Measurements from ENCODE around the gene HLCS.

The HLCS gene

DNA sequence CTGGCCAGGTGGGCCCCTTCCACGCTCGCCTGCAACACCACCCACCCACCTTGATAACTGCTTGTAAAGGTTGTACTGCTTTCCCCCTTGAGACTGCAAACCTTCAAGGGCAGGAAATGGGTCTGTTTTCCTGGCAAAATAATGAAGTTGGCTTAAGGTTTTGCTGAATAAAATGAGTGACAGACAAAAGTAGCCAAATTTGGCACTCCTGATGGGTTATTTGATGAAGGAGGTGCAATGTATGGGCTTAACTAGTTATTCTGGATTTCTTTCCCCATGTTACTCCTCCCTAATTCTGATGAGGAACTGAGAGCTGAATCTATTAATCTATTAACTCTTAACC, 14.6 kb upstream of the HLCS start:
- in situ Hi-C loops (cut with MboI; ENCODE audit: low pct_unique_long_range_greater_than_20kb, low sequenced_read_pairs, unreplicated experiment) = no loop called here
- DNase-seq (ENCODE audit: low spot score) = no peak
- TF ChIP-seq CTCF (IDR thresholded peaks at IDR 0.05; ENCODE audit: extremely low read depth, insufficient read depth, missing control alignments) = no peak

DNA sequence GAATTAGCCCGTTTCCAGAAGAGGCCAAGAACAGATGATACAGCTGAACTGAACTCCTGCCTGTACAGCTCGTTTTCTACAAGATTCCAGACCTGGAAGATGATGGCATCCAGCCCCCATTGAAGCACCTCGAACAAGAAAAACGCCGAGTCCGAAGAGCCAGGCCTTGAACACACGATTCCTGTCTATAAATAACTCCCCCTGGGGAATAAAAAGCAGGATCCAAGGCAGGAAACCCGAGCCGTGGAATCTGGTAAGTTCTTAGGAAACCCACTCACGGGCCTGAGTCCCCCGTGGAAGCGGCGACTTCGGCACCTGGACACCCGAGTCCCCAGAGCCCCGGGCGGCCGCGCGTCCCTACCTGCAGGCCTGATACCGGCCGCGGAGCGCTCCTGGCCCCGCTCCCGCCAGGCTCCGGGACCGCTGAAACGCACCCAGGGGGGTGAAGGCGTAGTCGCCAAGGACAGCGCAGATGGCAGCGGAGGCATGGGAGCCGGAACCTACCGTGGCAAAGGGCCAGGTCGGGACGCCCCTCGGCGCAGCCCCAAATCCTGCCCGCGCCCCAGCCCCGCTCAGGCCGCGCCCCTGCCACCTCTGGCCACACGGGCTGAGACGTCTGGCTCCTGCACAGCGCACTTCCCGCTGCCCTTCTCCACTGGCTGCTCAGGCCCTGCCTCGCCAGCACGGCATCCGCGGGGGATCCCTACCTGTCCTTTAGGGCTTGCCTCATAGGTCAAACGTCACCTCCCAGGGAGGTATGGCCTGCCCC, 14.0 kb upstream of the HLCS start:
- DNase-seq (ENCODE audit: low spot score) = no peak
- TF ChIP-seq CTCF (IDR thresholded peaks at IDR 0.05; ENCODE audit: extremely low read depth, insufficient read depth, missing control alignments) = no peak
- in situ Hi-C loops (cut with MboI; ENCODE audit: low pct_unique_long_range_greater_than_20kb, low sequenced_read_pairs, unreplicated experiment) = no loop called here

- in situ Hi-C loops (cut with MboI; ENCODE audit: low pct_unique_long_range_greater_than_20kb, low sequenced_read_pairs, unreplicated experiment) = loop anchor here (10.0 kb wide), 1 partner anchor 58 kb away; no protein-coding TSS in a partner anchor
Measured at GRCh38 chr21:36976882-36977651, 10.6 kb upstream of the HLCS start.

GRCh38 chr21:36976228-36976861, 9.9 kb upstream of the HLCS start:
- no peak for TF ChIP-seq CTCF (IDR thresholded peaks at IDR 0.05; ENCODE audit: extremely low read depth, insufficient read depth, missing control alignments)
- DNase-seq (ENCODE audit: low spot score) = no peak
- in situ Hi-C loops (cut with MboI; ENCODE audit: low pct_unique_long_range_greater_than_20kb, low sequenced_read_pairs, unreplicated experiment) = loop anchor here (10.0 kb wide), 1 partner anchor 58 kb away; no protein-coding TSS in a partner anchor

More at GRCh38 chr21:36976882-36977651, 10.6 kb upstream of the HLCS start:
- TF ChIP-seq CTCF (IDR thresholded peaks at IDR 0.05; ENCODE audit: extremely low read depth, insufficient read depth, missing control alignments) = peak; percentile 71
- peak; percentile 62 for DNase-seq (ENCODE audit: low spot score)

GRCh38 chr21:36974851-36975192, 8.4 kb upstream of the HLCS start:
- TF ChIP-seq CTCF (IDR thresholded peaks at IDR 0.05; ENCODE audit: extremely low read depth, insufficient read depth, missing control alignments) = no peak
- no peak for DNase-seq (ENCODE audit: low spot score)
- in situ Hi-C loops (cut with MboI; ENCODE audit: low pct_unique_long_range_greater_than_20kb, low sequenced_read_pairs, unreplicated experiment) = loop anchor here (10.0 kb wide), 1 partner anchor 60 kb away; no protein-coding TSS in a partner anchor

GRCh38 chr21:36973986-36974850, 7.7 kb upstream of the HLCS start:
- in situ Hi-C loops (cut with MboI; ENCODE audit: low pct_unique_long_range_greater_than_20kb, low sequenced_read_pairs, unreplicated experiment) = loop anchor here (10.0 kb wide), 1 partner anchor 61 kb away; no protein-coding TSS in a partner anchor
- no peak for DNase-seq (ENCODE audit: low spot score)
- no peak for TF ChIP-seq CTCF (IDR thresholded peaks at IDR 0.05; ENCODE audit: extremely low read depth, insufficient read depth, missing control alignments)
